ENCODE results near the gene SPNS2. TPM values are rescaled to one million over a fixed set of nuclear protein-coding genes. Genes with fewer than 3 reads are reported as not detected.

Gene SPNS2
- total RNA-seq, 2 donors from 2014 or later = 9.1 to 23.9 TPM

- no peaks in the 10 kb centered on the region for H3K4me1 ChIP-seq (ENCODE audit: control insufficient read depth in 1 of 2, low read depth in 2 of 2)
- TF ChIP-seq CTCF (IDR thresholded peaks at IDR 0.05) = no peak
- H3K4me3 ChIP-seq = no peak overlapping the region
- no peak for DNase-seq (ENCODE audit: low spot score)
- H3K36me3 ChIP-seq = peaks cover 52% of the 10 kb centered on the region
- no peaks in the 10 kb centered on the region for H3K9me3 ChIP-seq
- no peaks in the 10 kb centered on the region for H3K27me3 ChIP-seq (replicated peaks; ENCODE audit: insufficient read depth)
- ATAC-seq (ENCODE audit: insufficient number of reproducible peaks, low FRiP score, low read depth) = no peak
- no peak overlapping the region for H3K27ac ChIP-seq
Observed at GRCh38 chr17:4544135-4544950, 45.7 kb downstream of the SPNS2 start.

GRCh38 chr17:4544951-4545216, 46.2 kb downstream of the SPNS2 start:
- no peak for ATAC-seq (ENCODE audit: insufficient number of reproducible peaks, low FRiP score, low read depth)
- Histone ChIP-seq H3K36me3 (peaks cover 55% of the 10 kb centered on the region), H3K4me3 (no peak overlapping the region), H3K9me3 (no peaks in the 10 kb centered on the region), H3K27me3 (replicated peaks; ENCODE audit: insufficient read depth) (no peaks in the 10 kb centered on the region), H3K27ac (no peak overlapping the region), H3K4me1 (ENCODE audit: control insufficient read depth in 1 of 2, low read depth in 2 of 2) (no peaks in the 10 kb centered on the region)
- DNase-seq (ENCODE audit: low spot score) = no peak
- TF ChIP-seq CTCF (IDR thresholded peaks at IDR 0.05) = no peak

- Histone ChIP-seq H3K4me1 (ENCODE audit: control insufficient read depth in 1 of 2, low read depth in 2 of 2) (no peaks in the 10 kb centered on the region), H3K9me3 (no peaks in the 10 kb centered on the region), H3K27ac (no peak overlapping the region), H3K4me3 (no peak overlapping the region), H3K36me3 (peaks cover 58% of the 10 kb centered on the region), H3K27me3 (replicated peaks; ENCODE audit: insufficient read depth) (no peaks in the 10 kb centered on the region)
- no peak for DNase-seq (ENCODE audit: low spot score)
- no peak for ATAC-seq (ENCODE audit: insufficient number of reproducible peaks, low FRiP score, low read depth)
- TF ChIP-seq CTCF (IDR thresholded peaks at IDR 0.05) = no peak
Observed at GRCh38 chr17:4545217-4545951, 46.7 kb downstream of the SPNS2 start.

GRCh38 chr17:4547118-4547906, 48.6 kb downstream of the SPNS2 start:
- TF ChIP-seq CTCF (IDR thresholded peaks at IDR 0.05) = no peak
- H3K9me3 ChIP-seq = no peaks in the 10 kb centered on the region
- H3K4me1 ChIP-seq (ENCODE audit: control insufficient read depth in 1 of 2, low read depth in 2 of 2) = no peaks in the 10 kb centered on the region
- H3K27ac ChIP-seq = no peak overlapping the region
- H3K27me3 ChIP-seq (replicated peaks; ENCODE audit: insufficient read depth) = no peaks in the 10 kb centered on the region
- DNase-seq (ENCODE audit: low spot score) (no peak), ATAC-seq (ENCODE audit: insufficient number of reproducible peaks, low FRiP score, low read depth) (no peak)
- H3K4me3 ChIP-seq = no peak overlapping the region
- peaks cover 62% of the 10 kb centered on the region for H3K36me3 ChIP-seq

GRCh38 chr17:4548061-4548461, 49.4 kb downstream of the SPNS2 start:
- no peak for TF ChIP-seq CTCF (IDR thresholded peaks at IDR 0.05)
- ATAC-seq (ENCODE audit: insufficient number of reproducible peaks, low FRiP score, low read depth) = no peak
- DNase-seq (ENCODE audit: low spot score) = no peak
- no peaks in the 10 kb centered on the region for H3K9me3 ChIP-seq
- H3K4me3 ChIP-seq = no peak overlapping the region
- H3K27me3 ChIP-seq (replicated peaks; ENCODE audit: insufficient read depth) = no peaks in the 10 kb centered on the region
- no peaks in the 10 kb centered on the region for H3K4me1 ChIP-seq (ENCODE audit: control insufficient read depth in 1 of 2, low read depth in 2 of 2)
- H3K27ac ChIP-seq = no peak overlapping the region
- H3K36me3 ChIP-seq = peaks cover 56% of the 10 kb centered on the region

Measured in thoracic aorta (tissue), 2 donors.